ENCODE measurements around the gene PKNOX2.

Gene PKNOX2

GRCh38 chr11:125314276-125315078 is 149.9 kb downstream of the PKNOX2 start:
- DNase-seq (ENCODE audit: low read depth) = no peak

GRCh38 chr11:125315079-125315740 is 150.7 kb downstream of the PKNOX2 start:
- no peak for DNase-seq (ENCODE audit: low read depth)

GRCh38 chr11:125317416-125317815 is 152.9 kb downstream of the PKNOX2 start:
- no peak for DNase-seq (ENCODE audit: low read depth)

GRCh38 chr11:125319649-125320048 is 155.1 kb downstream of the PKNOX2 start:
- no peak for DNase-seq (ENCODE audit: low read depth)

- DNase-seq (ENCODE audit: low read depth) = no peak
Measured at GRCh38 chr11:125320347-125321076, 156.0 kb downstream of the PKNOX2 start.

GRCh38 chr11:125322289-125322688 is 157.7 kb downstream of the PKNOX2 start:
- no peak for DNase-seq (ENCODE audit: low read depth)

- DNase-seq (ENCODE audit: low read depth) = no peak
Measured at GRCh38 chr11:125325196-125325595, 160.6 kb downstream of the PKNOX2 start.

- DNase-seq (ENCODE audit: low read depth) = no peak
Measured at GRCh38 chr11:125326126-125326525, 161.6 kb downstream of the PKNOX2 start.

- DNase-seq (ENCODE audit: low read depth) = no peak
Measured at GRCh38 chr11:125327518-125328224, 163.1 kb downstream of the PKNOX2 start.

GRCh38 chr11:125328225-125328580 is 163.7 kb downstream of the PKNOX2 start:
- DNase-seq (ENCODE audit: low read depth) = no peak

GRCh38 chr11:125329786-125330185 is 165.2 kb downstream of the PKNOX2 start:
- DNase-seq (ENCODE audit: low read depth) = no peak

- DNase-seq (ENCODE audit: low read depth) = no peak
Measured at GRCh38 chr11:125330462-125331325, 166.1 kb downstream of the PKNOX2 start.

GRCh38 chr11:125331357-125332035 is 166.9 kb downstream of the PKNOX2 start:
- no peak for DNase-seq (ENCODE audit: low read depth)

GRCh38 chr11:125332821-125333220 is 168.3 kb downstream of the PKNOX2 start:
- no peak for DNase-seq (ENCODE audit: low read depth)

GRCh38 chr11:125333354-125334073 is 169.0 kb downstream of the PKNOX2 start:
- no peak for DNase-seq (ENCODE audit: low read depth)

GRCh38 chr11:125335106-125335505 is 170.6 kb downstream of the PKNOX2 start:
- DNase-seq (ENCODE audit: low read depth) = no peak

GRCh38 chr11:125337836-125338834 is 173.6 kb downstream of the PKNOX2 start:
- no peak for DNase-seq (ENCODE audit: low read depth)

- no peak for DNase-seq (ENCODE audit: low read depth)
Measured at GRCh38 chr11:125338886-125339811, 174.6 kb downstream of the PKNOX2 start.
